Sigmoid colon (tissue), 4 donors: ENCODE measurements around the gene C1orf105.

Source experiments
- CTCF ChIP-seq, 4 experiments: fragments of 450-650 bp in 3 of 4; fragments of 200-600 bp in 1 of 4; IDR thresholded peaks; one replicate each; pipeline ENCODE4 v1.5.1; 2016 to 2019; ENCODE audit warnings: antibody characterized with exemption in 4 of 4, mild to moderate bottlenecking in 3 of 4, moderate library complexity in 2 of 4
- POLR2A ChIP-seq, 2 donors: fragments of 450-650 bp; IDR thresholded peaks; one replicate each; pipeline ENCODE4 v1.6.1; 2016; ENCODE audit warnings: antibody characterized with exemption in 2 of 2, mild to moderate bottlenecking in 2 of 2, moderate library complexity in 2 of 2
- POLR2AphosphoS5 ChIP-seq, 4 donors: sonication (generic); formaldehyde crosslinking; IDR thresholded peaks; one replicate each; pipeline ENCODE4 v1.6.1; 2017; ENCODE audit warnings: antibody characterized with exemption in 4 of 4

GRCh38 chr1:172443666-172444453 is 23.4 kb downstream of the C1orf105 start, which contains the start of gene PIGC:
- TF ChIP-seq POLR2A (IDR thresholded peaks at IDR 0.05) (no peak), CTCF (IDR thresholded peaks at IDR 0.05) (peak; percentile 62 to 87 (median 81)), POLR2AphosphoS5 (IDR thresholded peaks at IDR 0.05) (peak in 3 of 4 donors; percentile 44 to 55 (median 49))
